B cell (primary cell): Measurements from ENCODE around the gene CHRNA7. TPM values are rescaled to one million over a fixed set of nuclear protein-coding genes. Genes with fewer than 3 reads are reported as not detected.
"Not testable (repeated sequence)": the region's sequence is repeated elsewhere in the genome, so short reads cannot be mapped to it uniquely, and the experiment has no call there.

Source experiments
- ATAC-seq: fragments of 200-7000 bp; cut with Tn5 transposase; one replicate; pipeline ENCODE4 v1.10.0; 2021; ENCODE audit warnings: low read depth, mild to moderate bottlenecking, moderate number of reproducible peaks, moderate library complexity
- CTCF ChIA-PET: fragments of 350-600 bp; sonication (Branson Sonifier 250); formaldehyde crosslinking; loops from one replicate; lab custom pipeline; 2021; ENCODE audit warnings: antibody characterized with exemption, inconsistent platforms; lab: Charles Lee
- POLR2A ChIA-PET: fragments of 350-600 bp; sonication (Branson Sonifier 250); formaldehyde crosslinking; loops from one replicate; lab custom pipeline; 2021; ENCODE audit warnings: antibody characterized with exemption; lab: Charles Lee
- DNase-seq: peaks from one replicate; pipeline ENCODE4 v3.0.0; 2013
- H2AFZ ChIP-seq: 2 replicates; pipeline ENCODE4 v1.6.1; 2012; ENCODE audit warnings: mild to moderate bottlenecking, low read depth, low read length; ENCODE audit not compliant: insufficient read depth, poor library complexity, severe bottlenecking
- H3K27ac ChIP-seq, 2 donors: 1 replicate in 1 of 2; 2 replicates in 1 of 2; pipeline ENCODE4 v1.5.1; 2012 to 2013; ENCODE audit warnings: low read length in 2 of 2, mild to moderate bottlenecking in 2 of 2, moderate library complexity in 1 of 2
- H3K27me3 ChIP-seq, 4 experiments: fragments of 200-600 bp in 1 of 4; sonication (generic) in 1 of 4; replicated peaks in 1 of 4; 1 replicate in 2 of 4; 2 replicates in 2 of 4; pipeline versions ENCODE4 v1.6.1 to v1.7.0; 2013 to 2016; ENCODE audit warnings: low read length in 3 of 4, mild to moderate bottlenecking in 2 of 4, mixed read lengths in 1 of 4, moderate library complexity in 1 of 4; ENCODE audit not compliant: insufficient read depth in 4 of 4, control insufficient read depth in 3 of 4; ENCODE audit errors: control extremely low read depth in 1 of 4
- H3K36me3 ChIP-seq, 2 experiments: replicated peaks in 1 of 2; 1 replicate in 1 of 2; 2 replicates in 1 of 2; pipeline versions ENCODE4 v1.6.1 to v1.7.1; 2013; ENCODE audit warnings: low read length in 1 of 2; ENCODE audit not compliant: insufficient read depth in 2 of 2, control insufficient read depth in 1 of 2; ENCODE audit errors: control extremely low read depth in 1 of 2, extremely low read depth in 1 of 2
- H3K4me1 ChIP-seq, 2 donors: fragments of 200-600 bp in 1 of 2; sonication (generic) in 1 of 2; 1 replicate in 1 of 2; 2 replicates in 1 of 2; pipeline versions ENCODE4 v1.5.1 to v1.6.1; 2013 to 2017; ENCODE audit warnings: low read length in 2 of 2; ENCODE audit not compliant: control insufficient read depth in 2 of 2, insufficient read depth in 2 of 2
- H3K4me2 ChIP-seq: replicated peaks from 2 replicates; pipeline ENCODE3; 2012; ENCODE audit warnings: mild to moderate bottlenecking, low read depth, low read length; ENCODE audit not compliant: poor library complexity, severe bottlenecking
- H3K4me3 ChIP-seq, 5 experiments: fragments of 200-600 bp in 1 of 5; sonication (generic) in 1 of 5; 1 replicate in 3 of 5; 2 replicates in 2 of 5; pipeline versions ENCODE4 v1.5.1 to v1.7.0; 2011 to 2016; ENCODE audit warnings: low read length in 4 of 5, mild to moderate bottlenecking in 4 of 5, low read depth in 2 of 5, control low read depth in 1 of 5, moderate library complexity in 1 of 5; ENCODE audit not compliant: insufficient read depth in 1 of 5; ENCODE audit errors: control extremely low read depth in 1 of 5, extremely low read depth in 1 of 5
- H3K79me2 ChIP-seq: fragments of 200-600 bp; sonication (generic); one replicate; pipeline ENCODE4 v1.6.0; 2016; ENCODE audit warnings: low read length; ENCODE audit not compliant: control insufficient read depth, insufficient read depth
- H3K9ac ChIP-seq: fragments of 200-600 bp; sonication (generic); 2 replicates; pipeline ENCODE4 v1.6.1; 2017; ENCODE audit warnings: mild to moderate bottlenecking, low read length, moderate library complexity
- H3K9me3 ChIP-seq, 3 donors: one replicate each; pipeline versions ENCODE4 v1.6.1 to v1.7.1; 2013; ENCODE audit warnings: low read length in 2 of 3; ENCODE audit not compliant: control insufficient read depth in 2 of 3, insufficient read depth in 1 of 3; ENCODE audit errors: control extremely low read depth in 1 of 3
- H4K20me1 ChIP-seq: 2 replicates; pipeline ENCODE4 v1.6.0; 2012; ENCODE audit warnings: mild to moderate bottlenecking, low read length; ENCODE audit not compliant: insufficient read depth, control insufficient read depth, poor library complexity, severe bottlenecking
- H3K27ac Mint-ChIP-seq: one replicate; pipeline ENCODE4 v1.8.0; 2021; ENCODE audit warnings: mixed read lengths
- H3K27me3 Mint-ChIP-seq: one replicate; pipeline ENCODE4 v1.8.0; 2021; ENCODE audit warnings: mixed read lengths
- H3K4me1 Mint-ChIP-seq: one replicate; pipeline ENCODE4 v1.8.0; 2021; ENCODE audit warnings: mixed read lengths
- H3K4me3 Mint-ChIP-seq: one replicate; pipeline ENCODE4 v1.8.0; 2021; ENCODE audit warnings: mixed read lengths
- H3K9me3 Mint-ChIP-seq: one replicate; pipeline ENCODE4 v1.8.0; 2022; ENCODE audit warnings: mixed read lengths; ENCODE audit not compliant: insufficient read depth
- CTCF ChIP-seq: fragments of 200-600 bp; IDR thresholded peaks from one replicate; pipeline ENCODE4 v1.8.0; 2022; ENCODE audit warnings: antibody characterized with exemption, mild to moderate bottlenecking
- EZH2 ChIP-seq: IDR thresholded peaks from 2 replicates; pipeline ENCODE4 v1.6.1; 2012; ENCODE audit warnings: borderline replicate concordance, low read depth, mild to moderate bottlenecking, moderate library complexity, low read length; ENCODE audit not compliant: insufficient read depth, poor library complexity, severe bottlenecking
- WGBS: methylation state at CpG from one replicate; pipeline ENCODE4 v1.1.5; 2013; ENCODE audit warnings: missing lambda C conversion rate; ENCODE audit not compliant: insufficient coverage; 5-methylcytosine and 5-hydroxymethylcytosine counted together
- intact Hi-C: fragments of 100-400 bp; cut with micrococcal nuclease; formaldehyde crosslinking; loops from one replicate; pipeline ENCODE4 v1.10.0; 2022
- polyA plus RNA-seq: library from polyadenylated mRNA; depleted of rRNA; stranded (reverse); fragments of >200 nt; gene quantifications from 2 replicates; pipeline ENCODE4 v1.2.3, GENCODE V29; 2012
- total RNA-seq, 2 donors: library from RNA; stranded (reverse); fragments of 120-200 nt in 1 of 2; gene quantifications; 1 replicate in 1 of 2; 2 replicates in 1 of 2; pipeline versions ENCODE4 v1.2.3 to v1.2.4, GENCODE V29; 2013 to 2022

Gene CHRNA7
- total and polyA plus RNA-seq, 2 donors (not counting 1 experiment from before 2014, with no cell fraction given) = 0.16 TPM; not detected in 1

- Mint-ChIP-seq H3K4me1 (no peaks in the 10 kb centered on the region), H3K27me3 (peaks cover 12% of the 10 kb centered on the region), H3K9me3 (no peaks in the 10 kb centered on the region), H3K4me3 (no peak overlapping the region), H3K27ac (no peak overlapping the region)
- TF ChIP-seq EZH2 = no peak
- TF ChIP-seq CTCF = no peak
- Histone ChIP-seq H3K27ac (no peak overlapping the region), H3K27me3 (peaks cover 0 to 8% (median 0%) of the 10 kb centered on the region in 4 experiments), H3K9ac (no peak overlapping the region), H2AFZ (no peak overlapping the region), H3K4me3 (no peak overlapping the region), H3K4me2 (no peak overlapping the region), H3K9me3 (no peaks in the 10 kb centered on the region), H3K4me1 (no peaks in the 10 kb centered on the region), H3K36me3 (no peaks in the 10 kb centered on the region), H4K20me1 (no peaks in the 10 kb centered on the region), H3K79me2 (no peaks in the 10 kb centered on the region)
- DNase-seq (no peak), ATAC-seq (no peak)
- WGBS = no CpG with 5 or more reads among the region's 8 CpGs
- intact Hi-C loops = no loop called here
- CTCF ChIA-PET = no interaction called here
- POLR2A ChIA-PET = no interaction called here
Observed at GRCh38 chr15:32135335-32135734, 105.0 kb downstream of the CHRNA7 start.

GRCh38 chr15:32145512-32145911, 115.2 kb downstream of the CHRNA7 start:
- H3K27me3 Mint-ChIP-seq, H4K20me1 ChIP-seq, H3K4me2 ChIP-seq, ATAC-seq, H3K9me3 ChIP-seq, H3K27ac ChIP-seq, H3K9me3 Mint-ChIP-seq, H3K27me3 ChIP-seq, DNase-seq, H3K36me3 ChIP-seq, intact Hi-C loops, H3K4me3 Mint-ChIP-seq, H3K9ac ChIP-seq, CTCF ChIA-PET, H2AFZ ChIP-seq, POLR2A ChIA-PET, H3K4me1 Mint-ChIP-seq, H3K79me2 ChIP-seq, H3K4me1 ChIP-seq, H3K27ac Mint-ChIP-seq, H3K4me3 ChIP-seq: not testable (repeated sequence)
- WGBS = 81% methylated on average over 10 of the region's 10 CpGs
